Measurements from ENCODE around the gene SLC2A13.

DNA sequence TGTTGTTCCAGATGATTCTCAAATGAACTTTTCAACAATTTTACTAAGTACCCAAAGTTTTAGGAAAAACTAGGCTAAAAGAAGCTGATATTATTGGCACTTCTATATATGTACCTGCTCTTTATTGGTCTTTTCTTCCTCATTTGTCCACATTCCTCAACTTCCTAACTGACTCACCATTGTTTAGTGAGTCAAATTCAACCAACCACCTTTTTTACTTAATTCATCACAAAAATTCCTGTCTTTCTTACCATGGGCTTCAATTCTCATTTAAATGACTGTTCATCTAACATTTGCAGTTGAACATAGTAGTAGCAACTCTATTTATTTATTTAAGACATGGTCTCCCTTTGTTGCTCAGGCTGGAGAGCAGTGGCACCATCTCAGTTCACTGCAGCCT, 47.6 kb upstream of the SLC2A13 start:
- TF ChIP-seq, protein P1, sequence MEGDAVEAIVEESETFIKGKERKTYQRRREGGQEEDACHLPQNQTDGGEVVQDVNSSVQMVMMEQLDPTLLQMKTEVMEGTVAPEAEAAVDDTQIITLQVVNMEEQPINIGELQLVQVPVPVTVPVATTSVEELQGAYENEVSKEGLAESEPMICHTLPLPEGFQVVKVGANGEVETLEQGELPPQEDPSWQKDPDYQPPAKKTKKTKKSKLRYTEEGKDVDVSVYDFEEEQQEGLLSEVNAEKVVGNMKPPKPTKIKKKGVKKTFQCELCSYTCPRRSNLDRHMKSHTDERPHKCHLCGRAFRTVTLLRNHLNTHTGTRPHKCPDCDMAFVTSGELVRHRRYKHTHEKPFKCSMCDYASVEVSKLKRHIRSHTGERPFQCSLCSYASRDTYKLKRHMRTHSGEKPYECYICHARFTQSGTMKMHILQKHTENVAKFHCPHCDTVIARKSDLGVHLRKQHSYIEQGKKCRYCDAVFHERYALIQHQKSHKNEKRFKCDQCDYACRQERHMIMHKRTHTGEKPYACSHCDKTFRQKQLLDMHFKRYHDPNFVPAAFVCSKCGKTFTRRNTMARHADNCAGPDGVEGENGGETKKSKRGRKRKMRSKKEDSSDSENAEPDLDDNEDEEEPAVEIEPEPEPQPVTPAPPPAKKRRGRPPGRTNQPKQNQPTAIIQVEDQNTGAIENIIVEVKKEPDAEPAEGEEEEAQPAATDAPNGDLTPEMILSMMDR (IDR thresholded peaks at IDR 0.05): no peak
- TF ChIP-seq POLR2A (IDR thresholded peaks at IDR 0.05) (no peak), POLR2AphosphoS5 (IDR thresholded peaks at IDR 0.05) (no peak)
